GM19467 (cell line): ENCODE results near the gene CFAP97D2.
"Not testable (repeated sequence)": the region's sequence is repeated elsewhere in the genome, so short reads cannot be mapped to it uniquely, and the experiment has no call there.

Experiments
- ATAC-seq: cut with Tn5 transposase; IDR thresholded peaks from one replicate; pipeline ENCODE4 v1.9.1; 2021; ENCODE audit warnings: mild to moderate bottlenecking, moderate library complexity; ENCODE audit not compliant: unreplicated experiment

CFAP97D2 gene

GRCh38 chr13:114263578-114263977 is 84.5 kb downstream of the CFAP97D2 start:
- no peak for ATAC-seq

GRCh38 chr13:114264313-114264712 is 85.3 kb downstream of the CFAP97D2 start:
- ATAC-seq = not testable (repeated sequence)

- ATAC-seq = no peak
Measured at GRCh38 chr13:114264886-114265611, 86.0 kb downstream of the CFAP97D2 start.

DNA sequence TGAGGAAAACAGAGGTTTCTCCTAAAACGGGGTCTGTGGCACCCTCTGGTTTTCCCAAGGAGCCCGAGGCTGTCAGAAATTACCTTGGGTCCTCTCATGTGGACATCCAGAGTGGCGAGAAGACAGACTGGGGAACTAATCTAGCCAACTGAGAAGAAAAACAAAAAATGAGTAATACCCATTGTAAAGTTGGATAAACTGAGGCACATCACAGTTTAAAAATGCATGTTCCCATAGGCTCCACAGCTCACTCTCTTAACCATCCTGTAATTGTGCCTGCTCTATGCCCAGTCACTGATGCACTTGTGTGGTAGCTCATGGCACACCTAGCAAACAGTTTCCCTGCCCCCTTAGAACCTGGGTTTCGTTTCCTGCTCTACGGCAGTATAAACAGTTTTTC is 87.2 kb downstream of the CFAP97D2 start:
- no peak for ATAC-seq

DNA sequence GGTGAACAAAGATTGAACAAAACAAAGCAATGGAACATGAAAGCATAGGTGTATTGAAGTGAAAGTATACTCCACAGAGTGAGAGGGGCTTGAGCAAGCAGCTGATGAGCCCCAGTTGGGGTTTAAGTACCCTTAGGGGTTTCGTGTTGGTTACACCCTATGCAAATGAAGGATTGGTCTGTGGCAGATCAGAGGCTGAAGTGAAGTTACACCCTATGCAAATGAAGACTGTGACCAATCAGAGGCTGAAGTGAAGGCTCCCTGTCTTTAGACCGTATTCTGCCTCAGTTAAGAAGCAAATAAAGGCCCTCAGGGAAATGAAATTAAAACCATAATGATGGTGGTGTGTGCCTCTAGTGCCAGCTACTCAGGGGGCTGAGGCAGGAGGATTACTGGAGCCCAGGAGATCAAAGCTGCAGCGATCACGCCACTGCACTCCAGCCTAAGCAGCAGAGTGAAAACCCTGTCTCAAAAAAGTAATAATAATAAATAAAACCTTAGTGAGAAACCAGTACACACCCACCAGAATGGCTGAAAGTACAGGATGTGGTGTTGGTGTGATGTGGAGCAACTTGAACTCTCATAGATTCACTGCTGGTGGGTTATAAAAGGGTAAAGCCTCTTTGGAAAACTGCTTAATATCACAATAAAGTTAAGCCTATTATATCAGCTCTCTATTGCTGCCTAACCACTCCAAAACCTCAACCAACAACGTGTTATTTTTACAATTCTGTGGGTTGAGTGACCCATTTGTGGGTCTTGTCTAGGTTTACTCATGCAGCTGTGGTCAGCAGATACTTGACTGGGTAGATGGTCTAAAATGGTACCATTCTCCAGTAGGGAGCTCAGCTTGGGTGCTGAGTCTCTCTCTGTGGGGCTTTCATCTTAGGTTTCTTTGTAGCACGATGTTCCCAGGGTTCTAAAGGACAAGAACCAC is 89.6 kb downstream of the CFAP97D2 start:
- no peak for ATAC-seq

GRCh38 chr13:114269281-114269770 is 90.3 kb downstream of the CFAP97D2 start:
- ATAC-seq = no peak
